Fibroblast of the aortic adventitia (primary cell): Measurements from ENCODE around the gene ATP23. TPM values are rescaled to one million over a fixed set of nuclear protein-coding genes. Genes with fewer than 3 reads are reported as not detected.

ENCODE experiments used
- DNase-seq: peaks from one replicate; pipeline ENCODE4 v3.0.0-alpha.2; 2010; ENCODE audit warnings: low read depth
- H3K4me3 ChIP-seq: 2 replicates; pipeline ENCODE4 v1.5.1; 2011; ENCODE audit warnings: low read depth, mild to moderate bottlenecking, control low read depth, low read length, moderate library complexity
- CTCF ChIP-seq: IDR thresholded peaks from 2 replicates; pipeline ENCODE4 v1.5.1; 2011; ENCODE audit warnings: mild to moderate bottlenecking, low read length, control low read depth, inconsistent platforms; ENCODE audit not compliant: insufficient read depth
- total RNA-seq: library from RNA; depleted of rRNA; stranded (reverse); fragments of >200 nt; gene quantifications from 2 replicates; pipeline ENCODE4 v1.2.3, GENCODE V29; 2012; ENCODE audit warnings: low replicate concordance

Gene ATP23
- total RNA-seq, 1 donor: 10.1 TPM

GRCh38 chr12:57966536-57966935 lies 25.2 kb downstream of the ATP23 start:
- no peak overlapping the region for H3K4me3 ChIP-seq
- TF ChIP-seq CTCF: no peak
- DNase-seq: no peak

- peak; percentile 71 for TF ChIP-seq CTCF
- DNase-seq: peak; percentile 78
- H3K4me3 ChIP-seq: no peak overlapping the region
Observed at GRCh38 chr12:57983146-57983857, 41.9 kb downstream of the ATP23 start.

- no peak for DNase-seq
- no peak for TF ChIP-seq CTCF
- H3K4me3 ChIP-seq: no peak overlapping the region
Observed at GRCh38 chr12:57983858-57984505, 42.6 kb downstream of the ATP23 start.

- no peak for DNase-seq
- no peak for TF ChIP-seq CTCF
- H3K4me3 ChIP-seq: no peak overlapping the region
Observed at GRCh38 chr12:57984629-57985151, 43.3 kb downstream of the ATP23 start.

GRCh38 chr12:57985685-57986084 lies 44.3 kb downstream of the ATP23 start:
- TF ChIP-seq CTCF: no peak
- no peak overlapping the region for H3K4me3 ChIP-seq
- DNase-seq: peak; percentile 16

GRCh38 chr12:57989838-57990237 lies 48.5 kb downstream of the ATP23 start:
- TF ChIP-seq CTCF: no peak
- no peak overlapping the region for H3K4me3 ChIP-seq
- DNase-seq: no peak
